ENCODE data around the gene BAHCC1. TPM values are rescaled to one million over a fixed set of nuclear protein-coding genes. Genes with fewer than 3 reads are reported as not detected.

Gene BAHCC1
- total and polyA plus RNA-seq, 10 of the 15 experiments (the other 5 are each of a cell fraction or from before 2014, with no cell fraction given) = 0.03 to 0.14 (median 0.11) TPM; not detected in 6

GRCh38 chr17:81486199-81486810 lies 91.0 kb downstream of the BAHCC1 start:
- SMC1A ChIA-PET (ENCODE audit: uncharacterized antibody, unreplicated experiment) = interaction anchor here (2.1 kb wide), 1 partner anchor 115 kb away, joined by 21 read pairs; no protein-coding TSS in a partner anchor
- H3K4me2 ChIP-seq (ENCODE audit: control insufficient read depth, insufficient read depth) = no peak overlapping the region

More at GRCh38 chr17:81486199-81486810, 91.0 kb downstream of the BAHCC1 start:
- ATAC-seq (no peak), DNase-seq (ENCODE audit: low read depth, low spot score) (no peak), FAIRE-seq (no peak)
- Histone ChIP-seq H3K27ac (ENCODE audit: control insufficient read depth, insufficient read depth) (no peak overlapping the region), H4K20me1 (ENCODE audit: control insufficient read depth, insufficient read depth) (no peaks in the 10 kb centered on the region), H3K27me3 (replicated peaks in 1 of 2; ENCODE audit: control insufficient read depth in 2 of 2, insufficient read depth in 2 of 2, low read length in 1 of 2) (peaks cover 9 to 10% of the 10 kb centered on the region in 2 experiments), H3K4me1 (ENCODE audit: control insufficient read depth, insufficient read depth, low read length) (peaks cover 12% of the 10 kb centered on the region), H3K4me3 (no peak overlapping the region), H3K36me3 (ENCODE audit: control insufficient read depth in 2 of 2, insufficient read depth in 2 of 2, low read length in 1 of 2) (no peaks in the 10 kb centered on the region), H3K79me2 (ENCODE audit: control insufficient read depth, insufficient read depth, low read length) (no peaks in the 10 kb centered on the region), H2AFZ (ENCODE audit: control insufficient read depth, low read depth, low read length) (no peak overlapping the region), H3K9ac (ENCODE audit: control insufficient read depth, insufficient read depth, low read length) (no peak overlapping the region), H3K9me3 (replicated peaks; ENCODE audit: control insufficient read depth, insufficient read depth, low read length) (no peaks in the 10 kb centered on the region)
- WGBS (ENCODE audit: insufficient coverage, insufficient replicate concordance, low lambda C conversion rate, missing lambda C conversion rate) = 57% methylated on average over 17 of the region's 17 CpGs
- ChIA-PET CTCF (interaction anchor here (3.9 kb wide), 1 partner anchor 115 kb away, joined by 28 read pairs; no protein-coding TSS in a partner anchor), RAD21 (ENCODE audit: unreplicated experiment) (no interaction called here), POLR2A (no interaction called here)
- TF ChIP-seq TCF12 (IDR thresholded peaks at IDR 0.05; ENCODE audit: low read depth, low read length) = no peak
- TF ChIP-seq POLR2A (IDR thresholded peaks at IDR 0.05; ENCODE audit: low read depth, low read length) = no peak
- TF ChIP-seq HDAC6 (IDR thresholded peaks at IDR 0.05; ENCODE audit: unreplicated experiment) = no peak
- TF ChIP-seq SREBF2 (IDR thresholded peaks at IDR 0.05; ENCODE audit: low read length) = no peak
- TF ChIP-seq ZNF274 (IDR thresholded peaks at IDR 0.05; ENCODE audit: insufficient read depth, insufficient read length) = no peak
- TF ChIP-seq SMAD1 (IDR thresholded peaks at IDR 0.05; ENCODE audit: low read depth, partially characterized antibody) = no peak
- no peak for TF ChIP-seq NFXL1 (IDR thresholded peaks at IDR 0.05; ENCODE audit: borderline replicate concordance)
- no peak for TF ChIP-seq YY1 (IDR thresholded peaks at IDR 0.05; ENCODE audit: low read depth, low read length)
- no peak for TF ChIP-seq CBFB (IDR thresholded peaks at IDR 0.05; ENCODE audit: low read depth)
- no peak for TF ChIP-seq SKIL (IDR thresholded peaks at IDR 0.05; ENCODE audit: low read depth, poor library complexity, severe bottlenecking)
- no peak for TF ChIP-seq ZNF622 (IDR thresholded peaks at IDR 0.05)
- TF ChIP-seq FOXM1 (IDR thresholded peaks at IDR 0.05; ENCODE audit: low read depth, low read length) = no peak
- no peak for TF ChIP-seq CREB1 (IDR thresholded peaks at IDR 0.05; ENCODE audit: low read depth)
- TF ChIP-seq EP300 (IDR thresholded peaks at IDR 0.05; ENCODE audit: borderline replicate concordance in 1 of 2, control insufficient read depth in 1 of 2, low read depth in 2 of 2, low read length in 2 of 2) = no peak
- TF ChIP-seq MYC (IDR thresholded peaks at IDR 0.05; ENCODE audit: insufficient read depth, insufficient read length, insufficient replicate concordance, low read length, severe bottlenecking) = no peak
- TF ChIP-seq BACH1 (IDR thresholded peaks at IDR 0.05; ENCODE audit: borderline replicate concordance) = no peak
- no peak for TF ChIP-seq PML (IDR thresholded peaks at IDR 0.05; ENCODE audit: low read length)
- no peak for TF ChIP-seq IKZF2 (IDR thresholded peaks at IDR 0.05)
- no peak for TF ChIP-seq CEBPZ (IDR thresholded peaks at IDR 0.05; ENCODE audit: low read depth, low read length)
- TF ChIP-seq ATF7 (IDR thresholded peaks at IDR 0.05; ENCODE audit: low read depth) = no peak
- intact Hi-C loops (cut with micrococcal nuclease; ENCODE audit: unreplicated experiment) = no loop called here
- BruUV-seq (replicated peaks) = no TSS peak
- in situ Hi-C loops (cut with MboI) = loop anchor here (25.0 kb wide), 1 partner anchor 349 kb away; no protein-coding TSS in a partner anchor
